GM12864 (cell line): ENCODE results near the gene STX5.
A peak's percentile ranks its signal among the peaks of the same experiment; 100 is the strongest.

Source experiments
- DNase-seq: peaks from one replicate; pipeline ENCODE4 v3.0.0-alpha.2; 2011; ENCODE audit warnings: low read depth
- H3K4me3 ChIP-seq: 2 replicates; pipeline ENCODE4 v1.5.1; 2011; ENCODE audit warnings: mild to moderate bottlenecking, low read depth, low read length, control low read depth
- CTCF ChIP-seq: IDR thresholded peaks from 2 replicates; pipeline ENCODE4 v1.5.1; 2011; ENCODE audit warnings: low read depth, mild to moderate bottlenecking, moderate library complexity, low read length, control low read depth, inconsistent platforms; ENCODE audit errors: missing control alignments

Gene STX5

DNA sequence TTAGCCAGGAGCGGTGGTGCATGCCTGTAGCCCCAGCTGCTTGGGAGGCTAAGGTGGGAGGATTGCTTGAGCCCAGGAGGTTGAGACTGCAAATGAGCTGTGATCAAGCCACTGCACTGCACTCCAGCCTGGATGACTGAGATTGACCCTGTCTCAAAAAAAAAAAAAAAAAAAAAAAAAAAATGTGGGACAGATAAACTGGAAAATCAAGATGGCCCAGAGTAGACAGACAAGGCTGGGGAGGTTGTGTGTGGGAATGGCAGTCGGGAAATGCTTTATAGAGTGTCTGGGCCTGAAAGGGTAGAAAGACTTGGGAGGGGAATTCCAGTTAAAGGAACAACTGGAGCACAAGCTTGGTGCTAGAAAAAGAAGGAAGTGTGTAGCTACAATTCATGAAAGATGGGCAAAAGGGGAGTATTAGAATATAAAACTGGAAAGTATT, 25.7 kb upstream of the STX5 start:
- DNase-seq: no peak
- no peak for TF ChIP-seq CTCF
- H3K4me3 ChIP-seq: peak overlapping the region; percentile 72

GRCh38 chr11:62856333-62856895, 24.6 kb upstream of the STX5 start:
- no peak for DNase-seq
- no peak for TF ChIP-seq CTCF
- H3K4me3 ChIP-seq: peak overlapping the region; percentile 72

GRCh38 chr11:62855571-62856332, 23.9 kb upstream of the STX5 start:
- TF ChIP-seq CTCF: no peak
- DNase-seq: peak; percentile 97

GRCh38 chr11:62854825-62855570, 23.1 kb upstream of the STX5 start:
- H3K4me3 ChIP-seq: peak overlapping the region; percentile 95
- DNase-seq: no peak
- TF ChIP-seq CTCF: no peak

More at GRCh38 chr11:62855571-62856332, 23.9 kb upstream of the STX5 start:
- H3K4me3 ChIP-seq: peak overlapping the region; percentile 95

DNA sequence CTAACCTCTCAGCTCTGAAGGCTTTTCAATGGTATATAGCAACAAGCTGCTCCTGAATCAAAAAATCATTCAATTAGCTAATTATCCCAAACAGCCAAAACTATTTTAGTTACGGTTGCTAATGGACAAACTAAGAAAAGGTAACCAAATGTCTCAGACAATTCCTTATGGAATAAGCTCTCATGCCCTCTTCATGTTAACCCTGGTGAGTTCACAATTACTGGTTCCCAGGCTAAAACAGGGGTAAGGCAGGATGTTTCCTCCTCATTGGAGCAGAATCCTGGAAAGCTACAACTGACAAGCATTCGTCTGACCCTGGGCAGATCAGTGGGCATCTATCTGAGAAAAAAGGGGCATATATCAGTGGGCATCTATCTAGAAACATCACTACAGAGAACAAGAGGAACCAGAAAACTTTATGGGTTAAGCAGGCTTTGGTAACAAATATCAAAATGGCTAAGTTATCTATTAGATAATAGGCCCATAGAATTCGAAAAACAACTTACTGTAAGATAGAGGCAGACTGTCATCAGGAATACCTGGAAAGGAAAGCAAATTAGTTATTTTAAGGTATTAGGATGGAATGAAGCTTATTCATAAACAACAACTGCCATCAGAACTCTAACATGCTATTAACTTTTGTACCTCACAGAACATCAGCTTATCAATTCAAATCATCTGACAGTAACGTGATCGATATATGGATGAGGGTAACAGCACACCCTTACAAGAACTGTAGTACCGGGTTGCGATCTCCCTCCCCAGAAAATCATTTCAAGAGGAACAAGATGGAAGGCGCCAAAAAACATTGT, 22.4 kb upstream of the STX5 start:
- DNase-seq: no peak
- peak overlapping the region; percentile 95 for H3K4me3 ChIP-seq
- TF ChIP-seq CTCF: no peak

- no peak for DNase-seq
- TF ChIP-seq CTCF: no peak
- peak overlapping the region; percentile 95 for H3K4me3 ChIP-seq
Measured at GRCh38 chr11:62853279-62853965, 21.6 kb upstream of the STX5 start.
